Colonic mucosa (tissue), 4 donors: Measurements from ENCODE around the gene ANKS1B. TPM values are rescaled to one million over a fixed set of nuclear protein-coding genes. Genes with fewer than 3 reads are reported as not detected.

ENCODE experiments used
- DNase-seq: peaks from one replicate; pipeline ENCODE4 v3.0.0-alpha.2; 2020
- H3K27ac ChIP-seq: fragments of 200-600 bp; one replicate; pipeline ENCODE4 v1.8.0; 2021
- H3K27me3 ChIP-seq: fragments of 200-600 bp; one replicate; pipeline ENCODE4 v1.8.0; 2021
- H3K36me3 ChIP-seq: fragments of 200-600 bp; one replicate; pipeline ENCODE4 v1.8.0; 2021
- H3K4me1 ChIP-seq: fragments of 200-600 bp; one replicate; pipeline ENCODE4 v1.8.0; 2021; ENCODE audit warnings: mild to moderate bottlenecking
- H3K4me3 ChIP-seq: fragments of 200-600 bp; one replicate; pipeline ENCODE4 v1.8.0; 2021
- H3K9ac ChIP-seq, 2 donors: one replicate each; pipeline ENCODE4 v1.7.0; 2013; ENCODE audit warnings: control low read depth in 2 of 2, low read depth in 2 of 2, low read length in 2 of 2
- H3K9me3 ChIP-seq: fragments of 200-600 bp; one replicate; pipeline ENCODE4 v1.8.0; 2021
- CTCF ChIP-seq: fragments of 200-600 bp; IDR thresholded peaks from one replicate; pipeline ENCODE4 v1.8.0; 2022; ENCODE audit warnings: antibody characterized with exemption, mild to moderate bottlenecking
- intact Hi-C: fragments of 100-400 bp; cut with DNase I; formaldehyde crosslinking; loops from one replicate; pipeline ENCODE4 v1.14.1; 2022
- total RNA-seq, 2 donors: library from RNA; stranded (reverse); fragmentation: NEBNext Ultra II Directional in 1 of 2; extraction: Animal tissue kit (Norgen Biotek cat#: 25700) in 1 of 2; gene quantifications; one replicate each; pipeline ENCODE4 v1.2.1, GENCODE V29; 2021
- donor health status: healthy.
- donor health status: DM: no; HTN: no; CAD: no.
- donor health status: DM: no; HTN: no; CAD: no.

Gene ANKS1B
- total RNA-seq, 2 donors from 2014 or later, result 1.7 to 3.3 TPM

GRCh38 chr12:98719515-98720504 is 1264.9 kb downstream of the ANKS1B start:
- TF ChIP-seq CTCF, result no peak
- no peaks in the 10 kb centered on the region for H3K4me1 ChIP-seq
- peaks cover 4% of the 10 kb centered on the region for H3K36me3 ChIP-seq
- no peaks in the 10 kb centered on the region for H3K27me3 ChIP-seq
- H3K9me3 ChIP-seq, result no peaks in the 10 kb centered on the region
- intact Hi-C loops, result loop anchor here (10.0 kb wide), 1 partner anchor 275 kb away; no protein-coding TSS in a partner anchor
- H3K4me3 ChIP-seq, result no peak overlapping the region
- DNase-seq, result no peak
- no peak overlapping the region for H3K27ac ChIP-seq
- no peak overlapping the region for H3K9ac ChIP-seq

- Histone ChIP-seq H3K27me3 (no peaks in the 10 kb centered on the region), H3K9ac (no peak overlapping the region), H3K4me1 (no peaks in the 10 kb centered on the region), H3K36me3 (peaks cover 4% of the 10 kb centered on the region), H3K4me3 (no peak overlapping the region), H3K27ac (no peak overlapping the region), H3K9me3 (no peaks in the 10 kb centered on the region)
- TF ChIP-seq CTCF, result no peak
- intact Hi-C loops, result no loop called here
- no peak for DNase-seq
Observed at GRCh38 chr12:98714426-98714825, 1270.3 kb downstream of the ANKS1B start.

GRCh38 chr12:98709022-98709421 is 1275.7 kb downstream of the ANKS1B start:
- no peak for DNase-seq
- Histone ChIP-seq H3K9me3 (no peaks in the 10 kb centered on the region), H3K27me3 (no peaks in the 10 kb centered on the region), H3K9ac (no peak overlapping the region), H3K4me1 (no peaks in the 10 kb centered on the region), H3K4me3 (no peak overlapping the region), H3K27ac (no peak overlapping the region), H3K36me3 (peaks cover 10% of the 10 kb centered on the region)
- no peak for TF ChIP-seq CTCF
- intact Hi-C loops, result no loop called here

- no peak overlapping the region for H3K27ac ChIP-seq
- DNase-seq, result no peak
- H3K27me3 ChIP-seq, result no peaks in the 10 kb centered on the region
- no peaks in the 10 kb centered on the region for H3K36me3 ChIP-seq
- no peaks in the 10 kb centered on the region for H3K9me3 ChIP-seq
- no peaks in the 10 kb centered on the region for H3K4me1 ChIP-seq
- intact Hi-C loops, result no loop called here
- no peak for TF ChIP-seq CTCF
- no peak overlapping the region for H3K4me3 ChIP-seq
- H3K9ac ChIP-seq, result no peak overlapping the region
Observed at GRCh38 chr12:98701166-98701565, 1283.6 kb downstream of the ANKS1B start.

GRCh38 chr12:98699586-98699985 is 1285.2 kb downstream of the ANKS1B start:
- no peak for TF ChIP-seq CTCF
- Histone ChIP-seq H3K9ac (no peak overlapping the region), H3K27ac (no peak overlapping the region), H3K4me3 (no peak overlapping the region), H3K9me3 (no peaks in the 10 kb centered on the region), H3K36me3 (no peaks in the 10 kb centered on the region), H3K4me1 (no peaks in the 10 kb centered on the region), H3K27me3 (no peaks in the 10 kb centered on the region)
- intact Hi-C loops, result no loop called here
- DNase-seq, result no peak
